NCI-H1930 (cell line): ENCODE measurements around the gene OR2F2.
A peak's percentile ranks its signal among the peaks of the same experiment; 100 is the strongest.

Experiments used
- DNase-seq, 2 experiments: peaks; one replicate each; lab custom pipeline; 2025; lab: John Stamatoyannopoulos, UW

Gene OR2F2

GRCh38 chr7:143934526-143935325 is at the start of gene OR2F2:
TSS of gene OR2F2 (plus strand) at chr7:143935233. CDS start at chr7:143935233, 0 bp downstream.
- DNase-seq: no peak

GRCh38 chr7:143885951-143886350 is 49.1 kb upstream of the OR2F2 start:
- DNase-seq: no peak

- DNase-seq: no peak
These were observed 48.1 kb upstream of the OR2F2 start for GRCh38 chr7:143886826-143887477.

GRCh38 chr7:143889068-143889467 is 46.0 kb upstream of the OR2F2 start:
- DNase-seq: no peak

- no peak for DNase-seq
These were observed 44.5 kb upstream of the OR2F2 start for GRCh38 chr7:143890558-143890957.

GRCh38 chr7:143891457-143891856 is 43.6 kb upstream of the OR2F2 start:
- no peak for DNase-seq

- DNase-seq: no peak
These were observed 42.3 kb upstream of the OR2F2 start for GRCh38 chr7:143892527-143893300.

- DNase-seq: no peak
These were observed 38.4 kb upstream of the OR2F2 start for GRCh38 chr7:143896667-143897066.

- no peak for DNase-seq
These were observed 36.2 kb upstream of the OR2F2 start for GRCh38 chr7:143898810-143899209.

GRCh38 chr7:143900230-143900766 is 34.7 kb upstream of the OR2F2 start:
- no peak for DNase-seq

- DNase-seq: no peak
These were observed 33.7 kb upstream of the OR2F2 start for GRCh38 chr7:143901332-143901667.

GRCh38 chr7:143901668-143902331 is 33.2 kb upstream of the OR2F2 start, which contains the start of gene TCAF1:
TSS of gene TCAF1 (minus strand) at chr7:143902176. CDS start at chr7:143876608, 25,568 bp downstream.
- peak; percentile 90 to 91 for DNase-seq

GRCh38 chr7:143902332-143902899 is 32.6 kb upstream of the OR2F2 start:
- DNase-seq: no peak

- DNase-seq: no peak
These were observed 29.5 kb upstream of the OR2F2 start for GRCh38 chr7:143905509-143905908.

- DNase-seq: no peak
These were observed 28.9 kb upstream of the OR2F2 start for GRCh38 chr7:143906151-143906550.

- DNase-seq: no peak
These were observed 28.1 kb upstream of the OR2F2 start for GRCh38 chr7:143906895-143907294.

GRCh38 chr7:143908120-143908519 is 26.9 kb upstream of the OR2F2 start:
- no peak for DNase-seq

- no peak for DNase-seq
These were observed 25.2 kb upstream of the OR2F2 start for GRCh38 chr7:143909863-143910262.

GRCh38 chr7:143910473-143911248 is 24.4 kb upstream of the OR2F2 start:
- no peak for DNase-seq

- DNase-seq: no peak
These were observed 21.0 kb upstream of the OR2F2 start for GRCh38 chr7:143913945-143914615.
